ENCODE data around the gene ABR.

ABR gene

DNA sequence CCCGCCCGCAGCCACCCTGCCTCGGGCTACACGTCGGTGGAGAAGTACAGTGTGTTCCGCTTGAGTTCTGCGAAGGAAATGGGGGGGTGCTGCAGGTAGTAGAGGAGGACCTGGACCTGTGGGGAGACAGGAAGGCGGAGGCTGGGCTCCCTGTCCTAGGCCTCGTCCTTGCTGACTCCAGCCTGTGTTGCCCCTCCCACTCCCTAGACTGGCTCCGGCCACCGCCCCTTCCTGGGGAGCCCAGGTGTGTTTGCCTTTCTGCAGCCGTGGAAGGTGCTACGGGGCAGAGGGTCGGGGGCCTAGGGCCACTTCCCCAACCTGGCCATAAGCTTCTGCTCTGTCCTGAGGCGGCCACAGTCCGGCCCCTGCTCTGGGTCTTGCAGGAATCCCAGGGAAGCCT, 173.7 kb downstream of the ABR start:
- H3K4me3 ChIP-seq (ENCODE audit: low read depth, low read length), result no peak overlapping the region
- TF ChIP-seq, protein P1, sequence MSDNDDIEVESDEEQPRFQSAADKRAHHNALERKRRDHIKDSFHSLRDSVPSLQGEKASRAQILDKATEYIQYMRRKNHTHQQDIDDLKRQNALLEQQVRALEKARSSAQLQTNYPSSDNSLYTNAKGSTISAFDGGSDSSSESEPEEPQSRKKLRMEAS (IDR thresholded peaks at IDR 0.05; ENCODE audit: low read depth, low read length), result no peak
- TF ChIP-seq, protein P2, sequence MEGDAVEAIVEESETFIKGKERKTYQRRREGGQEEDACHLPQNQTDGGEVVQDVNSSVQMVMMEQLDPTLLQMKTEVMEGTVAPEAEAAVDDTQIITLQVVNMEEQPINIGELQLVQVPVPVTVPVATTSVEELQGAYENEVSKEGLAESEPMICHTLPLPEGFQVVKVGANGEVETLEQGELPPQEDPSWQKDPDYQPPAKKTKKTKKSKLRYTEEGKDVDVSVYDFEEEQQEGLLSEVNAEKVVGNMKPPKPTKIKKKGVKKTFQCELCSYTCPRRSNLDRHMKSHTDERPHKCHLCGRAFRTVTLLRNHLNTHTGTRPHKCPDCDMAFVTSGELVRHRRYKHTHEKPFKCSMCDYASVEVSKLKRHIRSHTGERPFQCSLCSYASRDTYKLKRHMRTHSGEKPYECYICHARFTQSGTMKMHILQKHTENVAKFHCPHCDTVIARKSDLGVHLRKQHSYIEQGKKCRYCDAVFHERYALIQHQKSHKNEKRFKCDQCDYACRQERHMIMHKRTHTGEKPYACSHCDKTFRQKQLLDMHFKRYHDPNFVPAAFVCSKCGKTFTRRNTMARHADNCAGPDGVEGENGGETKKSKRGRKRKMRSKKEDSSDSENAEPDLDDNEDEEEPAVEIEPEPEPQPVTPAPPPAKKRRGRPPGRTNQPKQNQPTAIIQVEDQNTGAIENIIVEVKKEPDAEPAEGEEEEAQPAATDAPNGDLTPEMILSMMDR (IDR thresholded peaks at IDR 0.05; ENCODE audit: low read depth, low read length), result no peak
- no peak for TF ChIP-seq POLR2A (IDR thresholded peaks at IDR 0.05; ENCODE audit: extremely low read depth, insufficient read length)
- TF ChIP-seq MYC (IDR thresholded peaks at IDR 0.05; ENCODE audit: low read depth, low read length), result no peak
- DNase-seq (ENCODE audit: low read depth), result no peak

DNA sequence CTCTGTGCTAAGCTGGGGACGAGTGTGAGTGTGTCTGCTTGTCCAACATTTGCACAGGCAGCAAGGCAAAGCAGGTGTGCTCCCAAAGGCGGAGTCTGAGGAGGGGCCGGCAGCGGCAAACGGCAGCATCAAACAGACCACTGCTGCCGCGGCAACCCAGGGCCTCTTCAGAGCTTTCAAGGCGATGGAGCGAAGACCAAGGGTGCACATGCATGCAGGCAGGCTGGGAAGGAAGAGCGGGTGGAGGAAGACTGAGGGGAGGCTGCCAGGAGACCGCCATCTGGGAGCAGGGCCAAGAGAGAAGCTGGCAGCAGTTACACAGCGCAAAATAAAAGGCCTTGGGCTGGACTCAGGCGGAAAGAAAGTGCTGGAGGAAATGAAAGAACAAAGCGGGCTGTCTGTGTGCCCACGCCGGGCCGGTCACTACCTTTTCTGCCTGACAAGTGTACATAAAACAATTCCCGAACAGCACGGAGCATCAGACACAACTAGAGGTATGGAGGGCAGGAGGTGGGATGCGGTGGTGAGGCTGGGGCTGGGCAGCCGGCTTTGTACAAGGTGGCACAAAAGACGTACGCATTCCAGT, 174.3 kb downstream of the ABR start:
- no peak for DNase-seq (ENCODE audit: low read depth)
- TF ChIP-seq POLR2A (IDR thresholded peaks at IDR 0.05; ENCODE audit: extremely low read depth, insufficient read length) (no peak), MYC (IDR thresholded peaks at IDR 0.05; ENCODE audit: low read depth, low read length) (no peak)
- TF ChIP-seq, protein P1 (IDR thresholded peaks at IDR 0.05; ENCODE audit: low read depth, low read length), result no peak
- TF ChIP-seq, protein P2 (IDR thresholded peaks at IDR 0.05; ENCODE audit: low read depth, low read length), result no peak
- H3K4me3 ChIP-seq (ENCODE audit: low read depth, low read length), result no peak overlapping the region

DNA sequence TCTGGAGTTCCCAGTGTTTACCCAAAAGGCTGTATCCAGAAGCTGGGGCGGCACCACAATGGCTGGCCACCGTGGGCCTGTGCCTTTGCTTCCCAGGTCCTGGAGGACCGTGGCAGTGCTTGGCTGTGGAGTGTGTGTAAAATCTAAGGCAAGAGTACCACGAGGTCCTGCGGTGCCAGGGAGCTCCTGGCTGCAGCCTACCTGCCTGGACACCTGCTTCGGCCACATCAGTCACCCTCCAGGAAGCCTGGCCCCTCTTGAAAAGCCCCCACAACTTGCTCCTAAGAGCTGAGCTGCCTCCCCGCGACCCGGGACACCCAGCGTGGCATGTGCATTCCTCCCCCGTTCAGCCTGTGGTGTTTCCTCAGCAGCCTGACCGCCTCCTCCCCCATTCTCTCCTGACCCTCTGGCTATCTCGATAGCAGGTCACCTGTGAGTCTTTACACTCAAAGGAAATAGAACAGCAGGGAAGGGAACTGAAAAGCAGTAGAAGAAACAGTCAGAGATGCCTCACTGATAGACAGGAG, 174.9 kb downstream of the ABR start:
- no peak overlapping the region for H3K4me3 ChIP-seq (ENCODE audit: low read depth, low read length)
- no peak for DNase-seq (ENCODE audit: low read depth)

DNA sequence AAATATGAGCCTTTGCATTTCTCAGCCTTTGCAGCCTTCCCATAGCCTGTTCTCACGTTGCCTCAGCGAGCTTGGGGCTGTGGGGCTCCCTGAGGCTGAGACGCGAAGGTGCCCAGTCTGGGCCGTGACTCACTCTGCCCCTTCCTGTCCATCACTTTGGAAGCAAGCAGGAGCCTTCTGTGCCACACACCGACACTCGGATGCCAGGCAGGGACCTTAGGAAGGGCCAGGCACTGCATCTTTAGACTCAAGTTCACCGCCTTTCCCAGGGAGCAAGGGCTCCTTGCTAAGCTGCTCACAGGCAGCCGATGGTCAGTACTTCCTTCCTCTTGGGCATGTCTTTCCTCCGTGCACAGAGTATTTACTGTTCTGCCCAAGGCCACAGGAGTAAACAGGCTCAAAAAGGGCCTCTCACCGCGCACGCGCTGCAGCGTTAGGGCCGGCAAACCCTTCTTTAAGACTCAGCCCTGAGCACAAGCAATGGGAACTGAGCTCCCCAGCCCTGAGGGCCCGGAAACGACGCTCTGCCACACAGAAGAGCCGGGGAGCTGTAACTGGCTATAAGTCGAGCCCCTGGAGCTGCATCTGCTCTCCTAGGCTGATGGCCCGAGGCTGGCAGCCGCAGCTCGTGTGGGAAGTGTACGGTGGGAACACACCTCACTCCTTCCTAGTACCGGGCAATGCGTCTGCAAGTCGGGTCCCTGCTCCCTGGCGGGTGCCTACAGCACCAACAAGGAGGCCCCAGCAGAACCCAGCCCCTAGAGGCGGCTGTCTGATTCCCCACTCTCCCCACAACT, 175.6 kb downstream of the ABR start:
- no peak overlapping the region for H3K4me3 ChIP-seq (ENCODE audit: low read depth, low read length)
- DNase-seq (ENCODE audit: low read depth), result no peak
- TF ChIP-seq MYC (IDR thresholded peaks at IDR 0.05; ENCODE audit: low read depth, low read length) (no peak), POLR2A (IDR thresholded peaks at IDR 0.05; ENCODE audit: extremely low read depth, insufficient read length) (no peak)
- TF ChIP-seq, protein P2 (IDR thresholded peaks at IDR 0.05; ENCODE audit: low read depth, low read length), result no peak
- TF ChIP-seq, protein P1 (IDR thresholded peaks at IDR 0.05; ENCODE audit: low read depth, low read length), result no peak

More for the DNA sequence above, 174.9 kb downstream of the ABR start:
- TF ChIP-seq MYC (IDR thresholded peaks at IDR 0.05; ENCODE audit: low read depth, low read length) (no peak), POLR2A (IDR thresholded peaks at IDR 0.05; ENCODE audit: extremely low read depth, insufficient read length) (no peak)
- TF ChIP-seq, protein P2 (IDR thresholded peaks at IDR 0.05; ENCODE audit: low read depth, low read length), result no peak
- TF ChIP-seq, protein P1 (IDR thresholded peaks at IDR 0.05; ENCODE audit: low read depth, low read length), result no peak

DNA sequence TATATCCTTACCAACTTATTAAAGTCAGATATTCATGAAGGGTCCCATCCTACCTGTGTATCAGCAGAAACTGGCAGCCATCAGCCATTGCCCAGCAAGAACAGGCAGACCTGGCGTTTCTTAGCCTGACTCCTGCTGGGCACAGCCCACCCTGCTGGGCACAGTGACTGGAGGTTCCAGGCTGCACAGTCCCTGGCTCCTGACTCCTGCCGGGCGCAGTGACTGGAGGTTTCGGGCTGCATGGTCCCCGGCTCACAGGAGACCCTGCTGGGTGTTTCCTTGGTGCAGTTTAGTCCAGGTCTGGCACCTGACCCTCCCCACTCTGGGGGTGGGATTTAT, 176.2 kb downstream of the ABR start:
- no peak for TF ChIP-seq MYC (IDR thresholded peaks at IDR 0.05; ENCODE audit: low read depth, low read length)
- TF ChIP-seq, protein P1 (IDR thresholded peaks at IDR 0.05; ENCODE audit: low read depth, low read length), result no peak
- no peak for TF ChIP-seq POLR2A (IDR thresholded peaks at IDR 0.05; ENCODE audit: extremely low read depth, insufficient read length)
- TF ChIP-seq, protein P2 (IDR thresholded peaks at IDR 0.05; ENCODE audit: low read depth, low read length), result no peak
- DNase-seq (ENCODE audit: low read depth), result no peak
- no peak overlapping the region for H3K4me3 ChIP-seq (ENCODE audit: low read depth, low read length)

Data from NB4 (cell line).